ENCODE results near the gene SSBP4. TPM values are rescaled to one million over a fixed set of nuclear protein-coding genes. Genes with fewer than 3 reads are reported as not detected.

Gene SSBP4
- total RNA-seq, 1 donor = 46.2 TPM

- H3K4me3 ChIP-seq (ENCODE audit: low read length) = no peak overlapping the region
- peaks cover 36% of the 10 kb centered on the region for H3K4me1 ChIP-seq (ENCODE audit: insufficient read depth, low read length)
- H3K9me3 ChIP-seq (ENCODE audit: low read depth, low read length) = no peaks in the 10 kb centered on the region
- H3K27me3 ChIP-seq (ENCODE audit: insufficient read depth, low read length) = no peaks in the 10 kb centered on the region
Observed at GRCh38 chr19:18469069-18469846, 50.1 kb downstream of the SSBP4 start.

- no peaks in the 10 kb centered on the region for H3K9me3 ChIP-seq (ENCODE audit: low read depth, low read length)
- no peaks in the 10 kb centered on the region for H3K27me3 ChIP-seq (ENCODE audit: insufficient read depth, low read length)
- H3K4me3 ChIP-seq (ENCODE audit: low read length) = no peak overlapping the region
- peaks cover 44% of the 10 kb centered on the region for H3K4me1 ChIP-seq (ENCODE audit: insufficient read depth, low read length)
Observed at GRCh38 chr19:18470787-18471186, 51.6 kb downstream of the SSBP4 start.

GRCh38 chr19:18473003-18473705 is 54.0 kb downstream of the SSBP4 start:
- H3K4me1 ChIP-seq (ENCODE audit: insufficient read depth, low read length) = peaks cover 67% of the 10 kb centered on the region
- H3K9me3 ChIP-seq (ENCODE audit: low read depth, low read length) = no peaks in the 10 kb centered on the region
- H3K27me3 ChIP-seq (ENCODE audit: insufficient read depth, low read length) = no peaks in the 10 kb centered on the region
- no peak overlapping the region for H3K4me3 ChIP-seq (ENCODE audit: low read length)

GRCh38 chr19:18473706-18474087 is 54.5 kb downstream of the SSBP4 start:
- H3K4me3 ChIP-seq (ENCODE audit: low read length) = no peak overlapping the region
- H3K27me3 ChIP-seq (ENCODE audit: insufficient read depth, low read length) = no peaks in the 10 kb centered on the region
- H3K9me3 ChIP-seq (ENCODE audit: low read depth, low read length) = no peaks in the 10 kb centered on the region
- peaks cover 68% of the 10 kb centered on the region for H3K4me1 ChIP-seq (ENCODE audit: insufficient read depth, low read length)

GRCh38 chr19:18474366-18474887 is 55.2 kb downstream of the SSBP4 start:
- H3K9me3 ChIP-seq (ENCODE audit: low read depth, low read length) = no peaks in the 10 kb centered on the region
- peaks cover 70% of the 10 kb centered on the region for H3K4me1 ChIP-seq (ENCODE audit: insufficient read depth, low read length)
- no peak overlapping the region for H3K4me3 ChIP-seq (ENCODE audit: low read length)
- H3K27me3 ChIP-seq (ENCODE audit: insufficient read depth, low read length) = no peaks in the 10 kb centered on the region

- no peaks in the 10 kb centered on the region for H3K27me3 ChIP-seq (ENCODE audit: insufficient read depth, low read length)
- no peak overlapping the region for H3K4me3 ChIP-seq (ENCODE audit: low read length)
- peaks cover 70% of the 10 kb centered on the region for H3K4me1 ChIP-seq (ENCODE audit: insufficient read depth, low read length)
- H3K9me3 ChIP-seq (ENCODE audit: low read depth, low read length) = no peaks in the 10 kb centered on the region
Observed at GRCh38 chr19:18475004-18475453, 55.8 kb downstream of the SSBP4 start.

GRCh38 chr19:18475762-18476331 is 56.6 kb downstream of the SSBP4 start:
- H3K4me1 ChIP-seq (ENCODE audit: insufficient read depth, low read length) = peaks cover 72% of the 10 kb centered on the region
- no peaks in the 10 kb centered on the region for H3K27me3 ChIP-seq (ENCODE audit: insufficient read depth, low read length)
- no peak overlapping the region for H3K4me3 ChIP-seq (ENCODE audit: low read length)
- H3K9me3 ChIP-seq (ENCODE audit: low read depth, low read length) = no peaks in the 10 kb centered on the region

- no peak overlapping the region for H3K4me3 ChIP-seq (ENCODE audit: low read length)
- no peaks in the 10 kb centered on the region for H3K27me3 ChIP-seq (ENCODE audit: insufficient read depth, low read length)
- H3K4me1 ChIP-seq (ENCODE audit: insufficient read depth, low read length) = peaks cover 79% of the 10 kb centered on the region
- H3K9me3 ChIP-seq (ENCODE audit: low read depth, low read length) = no peaks in the 10 kb centered on the region
Observed at GRCh38 chr19:18476507-18477041, 57.4 kb downstream of the SSBP4 start.

- H3K4me1 ChIP-seq (ENCODE audit: insufficient read depth, low read length) = peaks cover 85% of the 10 kb centered on the region
- H3K9me3 ChIP-seq (ENCODE audit: low read depth, low read length) = no peaks in the 10 kb centered on the region
- H3K4me3 ChIP-seq (ENCODE audit: low read length) = no peak overlapping the region
- no peaks in the 10 kb centered on the region for H3K27me3 ChIP-seq (ENCODE audit: insufficient read depth, low read length)
Observed at GRCh38 chr19:18477042-18477779, 58.0 kb downstream of the SSBP4 start.

- H3K9me3 ChIP-seq (ENCODE audit: low read depth, low read length) = no peaks in the 10 kb centered on the region
- H3K27me3 ChIP-seq (ENCODE audit: insufficient read depth, low read length) = no peaks in the 10 kb centered on the region
Observed at GRCh38 chr19:18477974-18478373, 58.8 kb downstream of the SSBP4 start.

GRCh38 chr19:18478545-18479311 is 59.5 kb downstream of the SSBP4 start:
- peaks cover 100% of the 10 kb centered on the region for H3K4me1 ChIP-seq (ENCODE audit: insufficient read depth, low read length)
- no peaks in the 10 kb centered on the region for H3K9me3 ChIP-seq (ENCODE audit: low read depth, low read length)
- H3K4me3 ChIP-seq (ENCODE audit: low read length) = no peak overlapping the region
- H3K27me3 ChIP-seq (ENCODE audit: insufficient read depth, low read length) = no peaks in the 10 kb centered on the region

More at GRCh38 chr19:18477974-18478373, 58.8 kb downstream of the SSBP4 start:
- peaks cover 93% of the 10 kb centered on the region for H3K4me1 ChIP-seq (ENCODE audit: insufficient read depth, low read length)
- H3K4me3 ChIP-seq (ENCODE audit: low read length) = no peak overlapping the region

GRCh38 chr19:18480006-18480691 is 61.0 kb downstream of the SSBP4 start:
- H3K4me1 ChIP-seq (ENCODE audit: insufficient read depth, low read length) = peaks cover 100% of the 10 kb centered on the region
- H3K9me3 ChIP-seq (ENCODE audit: low read depth, low read length) = no peaks in the 10 kb centered on the region
- H3K4me3 ChIP-seq (ENCODE audit: low read length) = no peak overlapping the region
- H3K27me3 ChIP-seq (ENCODE audit: insufficient read depth, low read length) = no peaks in the 10 kb centered on the region

GRCh38 chr19:18481505-18482222 is 62.5 kb downstream of the SSBP4 start:
- peaks cover 100% of the 10 kb centered on the region for H3K4me1 ChIP-seq (ENCODE audit: insufficient read depth, low read length)
- H3K27me3 ChIP-seq (ENCODE audit: insufficient read depth, low read length) = no peaks in the 10 kb centered on the region
- H3K4me3 ChIP-seq (ENCODE audit: low read length) = no peak overlapping the region
- no peaks in the 10 kb centered on the region for H3K9me3 ChIP-seq (ENCODE audit: low read depth, low read length)
